Omental fat pad (tissue), 4 donors: ENCODE measurements around the gene CAMKK1. TPM values are rescaled to one million over a fixed set of nuclear protein-coding genes. Genes with fewer than 3 reads are reported as not detected.

Source experiments
- ATAC-seq: fragments of 150-250 bp; one replicate; pipeline ENCODE4 v1.9.1; 2016; ENCODE audit warnings: mild to moderate bottlenecking, moderate library complexity; ENCODE audit not compliant: low FRiP score
- DNase-seq: peaks from one replicate; pipeline ENCODE4 v3.0.0-alpha.2; 2019; ENCODE audit warnings: low spot score
- total RNA-seq, 4 donors: library from RNA; depleted of rRNA; stranded (reverse); fragments of >200 nt; gene quantifications; one replicate each; pipeline ENCODE4 v1.1.0, GENCODE V29; 2016
- TF ChIP-seq, protein P1 (sequence below), 3 donors: fragments of 450-650 bp; IDR thresholded peaks; one replicate each; pipeline ENCODE4 v1.5.1; 2016 to 2017; ENCODE audit warnings: antibody characterized with exemption in 3 of 3, mild to moderate bottlenecking in 3 of 3, moderate library complexity in 2 of 3

Gene CAMKK1
- total RNA-seq, 4 donors from 2014 or later, result 4.3 to 9.9 (median 8.2) TPM

DNA sequence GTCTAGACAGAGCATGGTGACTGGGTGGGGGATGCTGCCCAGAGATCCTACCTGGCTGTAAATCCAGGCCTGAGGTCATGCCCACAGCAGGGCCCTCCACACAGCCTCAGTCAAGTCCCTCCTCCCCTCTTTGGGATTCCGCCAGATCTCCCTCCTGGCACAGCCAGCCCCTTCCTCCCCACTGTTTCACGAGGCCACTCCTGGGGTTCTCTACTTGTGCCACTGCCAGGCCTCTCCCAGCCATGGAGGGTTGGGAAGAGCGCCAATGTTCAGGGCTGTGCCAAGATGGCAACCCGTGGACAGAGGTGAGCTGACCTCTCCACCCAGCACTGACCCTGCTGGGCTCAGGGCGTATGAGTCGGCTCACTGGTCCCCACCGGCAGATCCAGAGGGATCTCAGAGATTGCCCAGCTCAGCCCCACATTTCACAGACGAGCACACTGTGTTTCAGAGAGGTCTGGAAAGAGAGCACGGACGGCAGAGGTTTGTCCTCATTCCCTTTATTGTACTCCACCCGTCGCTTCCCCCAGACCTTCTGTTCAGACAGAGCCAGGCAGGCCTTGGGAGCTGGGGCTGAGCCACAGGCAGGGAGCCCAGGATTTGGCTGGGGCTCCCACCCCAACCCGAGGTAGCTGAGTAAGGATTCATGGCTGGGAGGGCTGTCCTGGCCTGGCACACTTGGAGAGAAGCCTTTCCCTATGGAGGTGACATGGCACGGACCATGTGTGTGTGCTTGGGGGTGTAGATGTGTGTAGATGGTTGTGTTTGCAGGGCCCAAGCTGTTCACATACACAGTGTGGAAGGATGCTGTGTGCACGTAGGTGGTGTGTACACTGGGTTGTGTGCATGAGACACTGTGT, 3.5 kb upstream of the CAMKK1 start:
- TF ChIP-seq, protein P1, sequence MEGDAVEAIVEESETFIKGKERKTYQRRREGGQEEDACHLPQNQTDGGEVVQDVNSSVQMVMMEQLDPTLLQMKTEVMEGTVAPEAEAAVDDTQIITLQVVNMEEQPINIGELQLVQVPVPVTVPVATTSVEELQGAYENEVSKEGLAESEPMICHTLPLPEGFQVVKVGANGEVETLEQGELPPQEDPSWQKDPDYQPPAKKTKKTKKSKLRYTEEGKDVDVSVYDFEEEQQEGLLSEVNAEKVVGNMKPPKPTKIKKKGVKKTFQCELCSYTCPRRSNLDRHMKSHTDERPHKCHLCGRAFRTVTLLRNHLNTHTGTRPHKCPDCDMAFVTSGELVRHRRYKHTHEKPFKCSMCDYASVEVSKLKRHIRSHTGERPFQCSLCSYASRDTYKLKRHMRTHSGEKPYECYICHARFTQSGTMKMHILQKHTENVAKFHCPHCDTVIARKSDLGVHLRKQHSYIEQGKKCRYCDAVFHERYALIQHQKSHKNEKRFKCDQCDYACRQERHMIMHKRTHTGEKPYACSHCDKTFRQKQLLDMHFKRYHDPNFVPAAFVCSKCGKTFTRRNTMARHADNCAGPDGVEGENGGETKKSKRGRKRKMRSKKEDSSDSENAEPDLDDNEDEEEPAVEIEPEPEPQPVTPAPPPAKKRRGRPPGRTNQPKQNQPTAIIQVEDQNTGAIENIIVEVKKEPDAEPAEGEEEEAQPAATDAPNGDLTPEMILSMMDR (IDR thresholded peaks at IDR 0.05), result no peak
- ATAC-seq, result no peak
- DNase-seq, result no peak

GRCh38 chr17:3895354-3895753, 2.5 kb upstream of the CAMKK1 start:
- no peak for DNase-seq
- TF ChIP-seq, protein P1 (IDR thresholded peaks at IDR 0.05), result no peak
- ATAC-seq, result no peak

- TF ChIP-seq, protein P1 (IDR thresholded peaks at IDR 0.05), result no peak
- no peak for ATAC-seq
- DNase-seq, result no peak
Observed at GRCh38 chr17:3894911-3895343, 2.1 kb upstream of the CAMKK1 start.

DNA sequence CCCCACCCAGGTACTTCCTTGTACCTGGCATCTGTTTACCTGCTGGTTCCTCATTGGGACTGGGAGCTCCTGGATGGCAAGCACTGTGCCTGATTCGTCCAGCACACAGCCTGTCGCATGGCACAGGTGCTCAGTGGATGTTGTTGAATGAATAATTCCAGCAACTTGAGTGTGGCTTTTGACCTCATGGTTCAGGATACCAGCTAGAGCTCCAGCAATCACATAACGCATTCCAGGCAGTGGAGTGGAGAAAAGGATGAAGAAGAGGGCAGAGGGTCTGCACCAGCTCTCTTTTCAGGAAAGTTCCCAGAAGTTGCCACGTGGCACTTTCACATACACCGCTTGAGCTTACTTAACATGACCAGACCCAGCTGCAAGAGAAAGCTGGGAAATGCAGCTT, 1.3 kb upstream of the CAMKK1 start:
- TF ChIP-seq, protein P1 (IDR thresholded peaks at IDR 0.05), result no peak
- DNase-seq (no peak), ATAC-seq (no peak)

- no peak for ATAC-seq
- no peak for DNase-seq
- TF ChIP-seq, protein P1 (IDR thresholded peaks at IDR 0.05), result no peak
Observed at GRCh38 chr17:3893720-3894116, 865 bp upstream of the CAMKK1 start.

GRCh38 chr17:3892095-3892998, 506 bp downstream of the CAMKK1 start:
- DNase-seq (peak; percentile 73), ATAC-seq (peak; percentile 37)
- TF ChIP-seq, protein P1 (IDR thresholded peaks at IDR 0.05), result no peak
